GM04504 (cell line): ENCODE measurements around the gene CNTN6.

Experiments used
- DNase-seq: peaks from one replicate; pipeline ENCODE4 v3.0.0-alpha.2; 2012; ENCODE audit warnings: low read depth

Gene CNTN6

GRCh38 chr3:1423566-1424089, 330.8 kb downstream of the CNTN6 start:
- no peak for DNase-seq

- no peak for DNase-seq
Observed at GRCh38 chr3:1439395-1439794, 346.6 kb downstream of the CNTN6 start.

- no peak for DNase-seq
Observed at GRCh38 chr3:1442271-1442670, 349.4 kb downstream of the CNTN6 start.

- DNase-seq: no peak
Observed at GRCh38 chr3:1444195-1444594, 351.4 kb downstream of the CNTN6 start.

GRCh38 chr3:1446531-1446930, 353.7 kb downstream of the CNTN6 start:
- no peak for DNase-seq

GRCh38 chr3:1447452-1447851, 354.6 kb downstream of the CNTN6 start:
- no peak for DNase-seq

- no peak for DNase-seq
Observed at GRCh38 chr3:1448443-1448842, 355.6 kb downstream of the CNTN6 start.
